Measurements from ENCODE around the gene ADSS2.
"Not testable (repeated sequence)": the region's sequence is repeated elsewhere in the genome, so short reads cannot be mapped to it uniquely, and the experiment has no call there.

The ADSS2 gene

DNA sequence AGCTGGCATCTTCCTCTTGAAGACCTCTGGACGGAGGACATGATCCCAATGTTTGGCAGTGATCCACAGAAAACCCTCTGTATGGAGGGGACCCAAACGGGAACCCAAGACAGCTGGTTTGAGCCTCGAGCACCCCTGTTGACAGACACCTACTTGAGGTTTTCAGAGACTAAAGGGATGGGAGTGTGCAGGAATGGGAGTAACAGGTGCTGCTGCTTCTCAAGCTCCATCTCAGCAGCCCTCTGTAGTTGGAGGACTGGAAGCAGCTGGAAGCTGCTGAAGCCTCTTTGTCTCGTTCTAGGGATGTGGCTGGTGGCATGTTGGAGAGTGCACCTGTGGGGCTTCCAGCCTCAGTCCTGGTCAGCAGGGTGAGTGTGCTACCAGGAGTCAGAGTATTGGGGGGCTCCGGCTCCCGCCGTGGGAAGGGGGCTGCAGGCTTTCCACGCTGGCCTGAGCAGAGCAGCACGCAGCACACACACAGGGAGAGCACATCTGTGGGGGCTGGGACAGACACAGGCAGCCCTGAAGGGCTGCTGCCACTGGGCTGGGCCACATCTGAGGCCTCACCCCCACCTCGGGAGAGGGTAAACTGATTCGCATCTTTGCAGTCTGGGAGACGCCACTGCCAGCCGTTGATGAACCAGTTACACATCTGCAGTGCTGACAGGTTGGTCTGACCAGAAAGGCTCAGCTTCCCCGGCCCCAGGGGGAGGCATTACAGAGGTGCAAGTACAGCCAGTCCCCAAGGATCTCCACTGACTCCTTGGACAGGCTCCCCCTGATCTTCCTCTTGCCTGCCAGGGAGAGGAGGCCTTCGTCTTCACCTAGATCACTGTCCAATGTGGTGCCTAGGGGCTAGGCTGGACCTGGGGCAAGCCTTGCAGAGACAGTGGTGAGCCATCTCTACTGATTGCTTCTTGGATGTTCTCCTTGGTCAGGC is 56.6 kb downstream of the ADSS2 start:
- no peak for DNase-seq

DNA sequence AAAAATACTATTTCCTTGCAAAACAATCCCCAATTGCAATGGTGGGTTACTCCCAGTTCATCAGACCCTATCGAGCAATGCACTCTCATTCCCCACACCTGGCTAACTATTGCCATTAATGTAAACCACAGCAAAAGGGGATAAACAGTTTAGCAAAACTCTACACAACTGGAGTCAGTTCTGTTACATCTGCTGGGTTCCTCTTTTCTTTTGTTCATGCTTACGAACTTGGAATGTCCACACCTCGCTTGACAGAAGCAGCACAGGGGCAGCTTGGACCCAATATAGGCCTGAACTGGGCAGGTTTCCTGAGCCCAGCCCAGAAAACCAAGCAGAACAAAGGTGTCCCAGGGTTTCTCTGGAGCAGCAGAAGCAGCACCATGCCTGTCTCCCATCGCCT is 57.4 kb downstream of the ADSS2 start:
- no peak for DNase-seq

DNA sequence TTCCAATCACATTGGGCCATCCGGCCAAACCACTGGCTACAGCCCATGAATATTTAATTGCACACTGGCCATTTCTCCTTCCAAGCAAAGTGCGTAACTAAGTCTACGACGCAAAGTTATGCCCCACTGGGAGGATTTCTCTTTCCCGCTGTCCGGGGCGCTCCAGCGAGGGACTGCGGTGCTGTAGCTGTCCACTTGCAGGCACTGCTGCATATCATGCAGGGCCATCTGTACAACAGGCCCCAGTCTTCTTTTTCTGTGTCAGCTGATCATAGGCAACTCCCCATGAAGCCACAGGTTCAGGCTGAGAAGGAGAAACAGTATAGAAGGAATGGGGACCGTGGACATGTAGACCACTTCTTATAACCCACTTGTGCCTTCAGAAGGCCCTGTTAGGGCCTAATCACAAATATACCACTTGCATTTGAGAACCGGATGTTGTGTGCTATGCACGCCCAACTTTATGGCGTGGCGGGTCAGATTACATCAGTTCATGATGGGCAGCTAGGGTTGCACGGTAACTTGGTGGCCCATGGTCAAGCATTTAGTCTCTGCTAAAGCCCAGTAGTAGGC is 58.0 kb downstream of the ADSS2 start:
- DNase-seq, result no peak

DNA sequence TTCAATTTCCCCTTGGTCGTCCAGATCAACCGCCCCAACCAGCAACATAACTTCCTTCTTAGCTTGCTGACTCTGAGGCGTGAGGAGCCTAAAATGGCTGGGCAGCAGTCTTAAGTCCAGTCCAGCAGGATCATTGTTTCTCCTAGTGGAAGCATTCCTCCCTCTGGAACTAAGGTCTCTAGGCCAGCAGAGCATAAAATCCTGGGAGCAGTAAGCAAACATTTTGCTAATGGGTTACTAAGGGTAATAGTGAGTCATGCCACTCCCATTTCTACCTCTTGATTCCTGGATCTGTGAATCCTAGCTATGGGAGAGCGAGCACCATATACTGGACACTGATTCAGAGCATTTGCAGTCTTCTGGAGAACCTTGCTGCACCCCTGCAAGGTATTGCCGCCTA is 59.9 kb downstream of the ADSS2 start:
- no peak for DNase-seq

DNA sequence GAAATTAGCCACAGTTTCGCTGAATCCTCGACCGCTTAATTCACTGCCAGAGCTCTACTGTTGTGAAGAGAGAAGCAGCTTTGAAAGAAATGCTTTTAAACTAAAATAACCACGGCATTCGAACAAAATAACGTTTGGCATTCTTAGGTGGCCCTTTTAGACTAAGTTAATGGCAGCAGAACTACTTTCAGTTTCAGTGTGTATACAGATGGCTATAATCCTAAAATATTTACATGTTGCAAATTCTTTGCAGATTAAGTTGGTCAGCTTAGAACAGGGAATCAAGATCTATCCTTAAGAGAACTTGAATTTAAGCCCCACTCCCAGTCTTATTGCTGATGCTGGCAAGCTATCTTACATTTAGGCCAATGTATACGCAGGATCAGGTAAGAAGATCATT is 62.7 kb downstream of the ADSS2 start:
- DNase-seq, result no peak

DNA sequence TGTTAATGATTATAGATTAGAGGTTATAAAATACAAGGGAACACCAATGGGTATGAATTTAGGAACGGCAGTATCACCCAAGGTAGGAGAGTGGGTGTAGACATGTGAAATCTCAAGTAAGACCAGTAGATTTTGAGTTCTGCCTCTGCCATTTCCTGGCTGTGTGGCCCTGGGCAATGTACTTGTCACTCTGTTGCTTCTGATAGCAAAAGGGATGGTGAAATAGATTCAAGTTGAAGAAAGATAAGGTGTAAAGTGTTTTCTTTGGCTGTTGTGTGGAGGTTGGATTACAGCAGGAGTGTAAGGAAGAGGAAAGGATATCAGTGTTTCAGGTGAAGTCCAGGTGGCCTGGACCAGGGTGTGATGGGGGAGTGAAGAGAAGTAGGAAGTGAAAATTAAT is 64.3 kb downstream of the ADSS2 start:
- DNase-seq, result no peak

DNA sequence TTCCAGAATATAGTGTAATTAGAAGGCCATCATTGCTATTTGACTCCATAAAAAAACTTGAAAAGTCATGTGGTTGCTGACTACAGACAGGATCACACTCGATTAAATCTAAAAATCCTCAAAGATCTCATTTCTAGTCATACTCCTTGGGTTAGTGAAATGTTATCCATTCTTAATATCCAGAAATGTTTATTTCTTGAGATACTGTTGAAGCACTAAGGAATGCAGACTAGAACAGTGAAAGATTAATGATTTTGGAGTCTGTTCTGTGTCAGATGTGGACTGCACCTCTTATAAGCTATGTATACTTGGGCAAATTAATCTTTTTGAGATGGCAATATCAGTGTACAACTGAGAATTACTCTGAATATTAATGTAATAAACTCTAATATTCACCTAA is 65.1 kb downstream of the ADSS2 start:
- DNase-seq, result no peak

DNA sequence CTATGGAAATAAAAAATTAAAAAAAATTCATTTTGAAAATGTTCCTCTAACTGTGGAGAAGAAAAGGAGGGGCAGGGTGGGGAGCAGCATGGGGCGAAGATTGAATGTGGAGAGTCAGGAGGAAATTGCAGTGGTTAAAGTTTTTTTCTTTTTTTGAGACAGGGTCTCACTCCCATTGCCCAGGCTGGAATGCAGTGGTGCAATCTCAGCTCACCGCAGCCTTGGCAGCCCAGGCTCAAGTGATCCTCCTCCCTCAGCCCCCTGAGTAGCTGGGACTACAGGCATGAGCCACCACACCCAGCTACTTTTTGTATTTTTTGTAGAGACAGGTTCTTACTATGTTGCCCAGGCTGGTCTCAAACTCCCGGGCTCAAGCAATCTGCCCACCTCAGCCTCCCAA is 67.6 kb downstream of the ADSS2 start:
- no peak for DNase-seq

DNA sequence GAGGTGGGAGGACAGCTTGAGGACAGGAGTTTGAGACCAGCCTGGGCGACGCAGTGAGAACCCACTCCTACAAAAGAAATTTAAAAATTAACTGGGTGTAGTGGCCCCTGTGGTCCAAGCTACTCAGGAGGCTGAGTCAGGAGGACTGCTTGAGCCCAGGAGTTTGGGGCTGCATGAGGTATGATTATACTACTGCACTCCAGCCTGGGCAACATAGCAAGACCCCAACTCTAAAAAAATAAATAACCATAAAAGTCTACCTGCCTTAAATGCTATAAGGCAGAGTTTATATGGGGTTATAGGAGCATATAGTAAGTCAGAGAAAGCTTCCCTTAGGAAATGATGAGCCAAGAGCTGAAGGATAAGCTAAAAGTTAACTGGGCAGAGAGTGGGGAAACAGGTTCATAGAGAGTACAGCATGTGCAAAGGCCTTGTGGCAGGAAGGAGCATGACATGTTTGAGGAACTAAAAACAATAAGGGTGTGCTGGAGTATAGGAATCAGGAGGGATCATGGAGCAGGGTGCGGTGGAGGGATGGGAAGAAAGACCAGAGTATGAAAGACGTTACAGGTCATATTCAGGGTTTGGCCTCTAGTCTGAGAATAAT is 68.3 kb downstream of the ADSS2 start:
- no peak for DNase-seq

DNA sequence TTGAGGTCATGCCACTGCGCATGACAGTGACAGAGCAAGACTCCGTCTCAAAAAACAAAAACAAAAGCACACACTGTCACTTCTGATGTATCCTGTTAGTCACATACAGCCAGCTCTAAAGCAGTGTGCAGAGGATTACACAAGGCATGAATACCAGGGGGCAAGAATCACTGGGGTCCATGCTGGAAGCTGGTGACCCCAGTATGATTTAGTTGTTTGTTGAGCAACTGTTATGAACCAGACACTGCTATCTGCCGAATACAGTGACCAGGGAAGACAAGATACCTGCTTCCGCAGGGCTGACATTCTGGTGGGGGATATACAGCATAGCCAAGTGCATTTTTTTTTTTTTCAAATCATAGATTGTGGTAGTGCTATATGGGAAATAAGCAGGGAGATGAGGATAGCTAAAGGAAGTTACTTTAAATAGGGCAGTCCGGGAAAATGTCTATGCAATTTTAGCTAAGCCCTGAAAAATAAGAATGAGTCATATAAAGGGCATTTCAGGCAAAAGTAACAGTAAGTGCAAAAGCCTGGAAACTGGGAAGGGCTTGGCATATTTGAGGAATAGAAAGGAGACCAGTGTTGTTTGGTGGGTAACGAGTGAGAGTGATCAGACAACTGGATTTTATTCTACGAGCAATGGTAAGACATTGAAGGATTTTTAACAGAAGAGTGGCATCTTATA is 69.7 kb downstream of the ADSS2 start:
- DNase-seq, result no peak

DNA sequence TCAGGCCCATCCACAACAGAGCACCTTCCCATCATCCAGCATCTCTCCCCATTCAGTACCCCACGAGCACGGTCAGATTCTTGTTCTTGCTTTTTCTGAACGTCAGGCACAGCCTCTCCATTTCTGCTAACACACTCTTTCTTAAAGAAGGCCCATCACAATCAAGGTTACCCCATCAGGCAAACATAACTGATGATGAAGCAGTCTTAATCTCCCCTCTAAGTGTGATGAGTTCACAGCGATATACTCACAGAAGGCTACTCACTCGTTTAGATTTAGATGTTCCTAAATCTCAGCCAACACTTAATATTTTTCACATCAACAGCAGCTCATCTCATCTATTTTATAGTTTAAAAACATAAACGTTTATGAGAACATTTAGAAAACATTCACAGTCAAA is 75.6 kb downstream of the ADSS2 start:
- no peak for DNase-seq

DNA sequence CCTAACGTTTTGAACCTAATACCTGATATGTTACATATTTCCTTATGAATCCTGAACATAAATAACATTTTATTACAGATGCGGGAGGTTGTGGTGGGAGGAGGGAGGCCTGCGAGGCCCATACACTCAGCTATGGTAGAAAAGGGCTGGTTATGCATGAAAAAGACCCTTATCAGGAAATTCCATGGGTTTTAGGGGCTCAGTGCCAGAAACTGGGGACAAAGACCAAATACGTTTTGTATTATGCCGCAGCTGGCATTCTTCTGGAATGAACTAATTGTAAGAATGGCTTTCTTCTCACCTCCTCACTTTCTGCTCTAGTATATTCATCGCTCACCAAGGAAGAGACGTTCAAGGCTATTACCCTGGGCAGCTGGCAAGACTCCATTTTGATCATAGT is 76.7 kb downstream of the ADSS2 start:
- no peak for DNase-seq

DNA sequence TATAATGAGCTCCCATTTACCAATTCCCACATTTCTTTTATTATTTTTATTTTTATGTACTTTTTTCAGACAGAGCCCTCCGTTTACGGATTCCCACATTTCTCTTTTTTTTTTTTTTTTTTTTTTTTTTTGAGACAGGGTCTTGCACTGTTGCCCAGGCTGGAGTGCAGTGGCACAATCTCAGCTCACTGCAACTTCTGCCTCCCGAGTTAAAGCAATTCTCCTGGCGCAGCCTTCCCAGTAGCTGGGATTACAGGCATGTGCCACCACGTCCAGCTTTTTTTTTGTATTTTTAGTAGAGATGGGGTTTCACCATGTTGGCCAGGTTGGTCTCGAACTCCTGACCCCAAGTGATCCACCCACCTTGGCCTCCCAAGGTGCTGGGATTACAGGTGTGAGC is 77.2 kb downstream of the ADSS2 start:
- DNase-seq, result not testable (repeated sequence)

DNA sequence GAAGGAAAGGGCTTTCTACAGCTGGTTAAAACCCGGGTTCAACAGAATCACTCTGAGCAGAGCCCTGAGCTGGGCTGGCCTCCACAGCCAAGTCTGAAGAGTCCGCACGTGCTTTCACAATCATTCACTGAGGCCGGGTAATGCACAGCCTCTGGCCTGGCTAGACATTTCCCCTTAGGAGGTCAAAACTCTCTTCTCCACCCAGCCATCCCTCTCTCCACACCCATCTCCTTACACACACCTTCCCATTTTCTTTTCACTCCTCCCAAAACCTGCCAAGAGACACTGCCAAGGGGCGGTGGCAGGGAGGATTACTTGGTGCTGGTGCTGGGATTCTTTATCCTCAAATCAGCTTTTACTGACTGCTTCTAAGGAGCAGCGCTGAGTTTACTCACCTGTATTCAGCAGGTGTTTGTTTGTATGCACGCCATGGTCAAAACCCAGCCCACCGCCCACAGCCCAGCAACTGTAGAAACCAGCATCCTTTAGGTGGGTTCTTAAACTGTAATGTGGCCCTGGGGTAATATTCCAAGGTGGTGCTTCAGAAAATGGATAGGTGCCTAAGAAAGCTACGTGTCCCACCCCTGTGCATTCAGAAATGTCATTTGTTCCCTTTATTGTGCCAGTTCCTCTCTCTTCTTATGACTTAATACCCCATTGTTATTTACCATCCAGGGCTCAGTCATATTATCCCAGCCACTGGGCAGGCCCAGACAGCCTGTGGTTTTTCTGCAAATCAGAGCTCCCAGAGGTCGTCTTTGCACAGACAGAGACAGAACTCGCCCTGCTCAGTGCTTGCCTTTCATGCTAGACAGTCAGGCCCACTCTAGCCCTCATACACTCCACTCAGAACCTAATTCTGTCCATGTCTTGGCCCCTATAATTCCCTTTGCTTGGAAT is 80.2 kb downstream of the ADSS2 start:
- DNase-seq, result no peak

DNA sequence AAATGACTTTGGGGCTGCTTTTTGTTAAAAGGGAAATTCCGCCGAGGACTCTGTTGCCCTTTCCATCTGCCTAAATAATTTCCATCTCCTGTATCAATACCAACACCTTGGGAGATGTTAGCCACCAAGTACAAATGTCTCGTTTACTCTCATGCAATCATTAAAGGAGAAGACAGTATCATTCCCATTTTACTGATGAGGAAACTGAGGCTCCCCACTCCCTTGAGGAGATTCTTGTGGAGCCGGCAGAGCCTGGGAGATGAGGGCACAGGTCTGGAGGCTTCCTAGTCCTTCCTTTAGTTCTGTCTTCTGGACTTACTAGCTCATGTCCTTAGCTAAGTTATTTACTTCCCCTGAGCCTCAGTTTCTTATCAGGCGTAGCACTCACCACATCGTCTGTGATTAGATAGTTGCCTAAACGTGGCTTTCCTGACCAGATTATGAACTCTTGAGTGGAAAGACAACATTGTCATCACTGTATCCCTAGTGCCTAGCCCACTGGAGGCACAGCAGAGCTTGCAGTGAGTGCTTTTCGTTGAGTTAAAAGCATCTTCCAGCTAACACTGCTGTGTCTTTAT is 81.6 kb downstream of the ADSS2 start:
- DNase-seq, result no peak

DNA sequence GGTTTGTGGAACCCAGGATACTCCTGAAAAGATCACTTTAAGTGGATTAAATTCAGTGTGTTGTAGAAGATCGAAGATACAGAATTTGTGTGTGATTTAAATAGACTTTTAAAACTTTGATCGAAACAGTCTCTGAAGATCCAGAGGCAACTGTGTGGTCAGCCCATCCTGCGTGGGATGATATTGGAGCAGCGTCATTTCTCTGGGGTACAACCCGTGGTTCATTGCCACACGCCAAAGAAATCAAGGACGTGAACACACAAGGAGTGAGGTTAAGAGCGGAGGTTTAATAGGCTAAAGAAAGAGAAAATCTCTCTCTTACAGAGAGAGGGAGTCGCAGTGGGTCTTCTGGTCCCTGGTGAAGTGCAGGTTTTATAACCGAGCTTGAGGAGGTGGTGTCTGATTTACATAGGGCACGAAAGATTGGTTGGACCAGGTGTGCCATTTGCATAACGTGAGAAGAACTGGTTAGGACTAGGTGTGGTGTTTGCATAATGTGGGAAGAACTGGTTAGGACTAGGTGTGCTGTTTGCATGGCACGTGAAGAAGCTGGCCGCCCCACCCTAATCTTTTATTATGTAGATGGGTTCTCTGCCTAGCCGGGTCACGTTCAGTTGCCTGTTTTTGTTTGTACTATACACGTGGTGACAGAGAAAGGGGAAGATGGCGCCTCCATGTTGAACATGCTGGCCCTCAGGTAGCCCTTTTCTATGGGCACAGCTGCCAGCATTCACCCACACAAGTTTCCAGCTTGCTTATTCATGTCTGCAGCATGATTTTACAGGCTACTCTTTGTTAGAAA is 82.3 kb downstream of the ADSS2 start:
- no peak for DNase-seq

DNA sequence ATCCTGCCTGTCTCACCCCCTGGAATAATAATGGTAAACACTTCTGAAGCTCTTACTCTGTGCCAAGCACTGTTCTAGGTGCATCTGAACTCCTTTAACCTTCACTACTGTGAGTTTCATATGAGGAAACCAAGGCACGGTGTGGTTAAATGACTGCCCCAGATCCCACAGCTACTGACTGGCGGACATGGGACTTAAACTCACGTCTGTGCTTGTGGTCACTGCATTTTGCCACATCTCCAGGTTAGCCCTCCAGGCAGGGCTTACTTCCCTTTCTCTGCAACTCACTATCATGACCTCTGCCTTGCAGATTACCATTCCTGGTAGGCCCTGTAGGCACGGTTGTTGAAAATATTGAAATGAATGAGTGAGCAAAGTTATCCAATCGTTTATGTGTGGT is 83.4 kb downstream of the ADSS2 start:
- no peak for DNase-seq

DNA sequence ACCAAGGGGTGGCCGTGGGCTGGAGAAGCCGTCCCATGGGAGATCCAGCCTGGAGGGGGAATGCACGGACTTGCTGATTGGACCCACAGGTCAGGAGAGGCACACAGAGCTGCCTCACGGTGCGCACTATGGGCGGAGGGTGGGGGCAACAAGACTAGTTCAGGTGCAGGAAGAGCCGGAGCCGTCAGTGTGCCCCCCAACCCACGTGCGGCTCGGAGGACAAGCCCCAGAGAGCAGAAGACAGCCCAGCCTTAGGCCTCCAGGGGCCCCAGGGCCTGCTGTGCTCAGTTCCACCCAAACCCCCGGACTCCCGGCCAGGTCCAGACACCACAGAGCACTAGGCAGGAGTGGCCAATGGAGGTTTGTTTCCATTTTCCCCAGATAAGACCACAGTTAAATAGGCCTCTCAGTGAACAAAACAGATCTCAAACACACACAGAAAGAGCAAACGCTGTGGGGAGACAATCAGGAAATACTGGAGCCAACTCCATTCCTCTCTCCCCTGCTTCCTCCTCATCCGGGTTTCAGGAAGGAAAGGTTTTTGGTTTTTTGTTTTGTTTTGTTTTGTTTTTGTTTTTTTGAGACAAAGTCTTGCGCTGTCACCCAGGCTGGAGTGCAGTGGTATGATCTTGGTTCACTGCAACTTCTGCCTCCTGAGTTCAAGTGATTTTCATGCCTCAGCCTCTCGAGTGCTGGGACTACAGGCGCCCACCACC is 84.2 kb downstream of the ADSS2 start:
- DNase-seq, result no peak

DNA sequence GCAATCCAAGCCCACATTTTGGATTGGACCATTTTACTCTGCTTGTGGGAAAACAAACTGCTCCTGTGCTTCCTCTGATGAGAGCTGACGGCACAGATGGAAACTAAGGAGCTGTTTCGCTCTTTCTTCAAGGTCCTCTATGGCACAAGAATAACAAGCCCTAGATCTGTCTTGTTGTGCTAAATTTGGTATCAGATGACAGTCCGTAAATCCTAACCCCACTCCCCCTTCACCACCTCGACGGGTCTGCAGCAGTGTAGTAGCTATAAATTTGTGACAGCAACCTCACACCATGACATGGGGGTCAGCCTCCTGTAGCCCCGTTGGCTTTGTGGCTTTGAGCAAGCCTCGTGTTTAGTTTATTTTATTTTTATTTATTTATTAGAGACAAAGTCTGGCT is 85.9 kb downstream of the ADSS2 start:
- DNase-seq, result no peak

DNA sequence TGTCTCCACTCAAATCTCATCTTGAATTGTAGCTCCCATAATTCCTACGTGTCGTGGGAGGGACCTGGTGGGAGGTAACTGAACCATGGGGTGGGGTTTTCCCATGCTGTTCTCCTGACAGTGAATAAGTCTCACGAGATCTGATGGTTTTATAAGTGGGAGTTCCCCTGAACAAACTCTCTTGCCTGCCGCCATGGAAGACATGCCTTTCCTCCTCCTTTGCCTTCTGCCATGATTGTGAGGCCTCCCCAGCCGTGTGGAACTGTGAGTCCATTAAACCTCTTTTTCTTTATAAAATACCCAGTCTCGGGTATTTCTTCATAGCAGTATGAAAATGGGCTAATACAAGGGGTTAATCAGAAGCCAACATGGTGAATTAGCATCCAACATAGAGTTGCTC is 86.4 kb downstream of the ADSS2 start:
- not testable (repeated sequence) for DNase-seq

DNA sequence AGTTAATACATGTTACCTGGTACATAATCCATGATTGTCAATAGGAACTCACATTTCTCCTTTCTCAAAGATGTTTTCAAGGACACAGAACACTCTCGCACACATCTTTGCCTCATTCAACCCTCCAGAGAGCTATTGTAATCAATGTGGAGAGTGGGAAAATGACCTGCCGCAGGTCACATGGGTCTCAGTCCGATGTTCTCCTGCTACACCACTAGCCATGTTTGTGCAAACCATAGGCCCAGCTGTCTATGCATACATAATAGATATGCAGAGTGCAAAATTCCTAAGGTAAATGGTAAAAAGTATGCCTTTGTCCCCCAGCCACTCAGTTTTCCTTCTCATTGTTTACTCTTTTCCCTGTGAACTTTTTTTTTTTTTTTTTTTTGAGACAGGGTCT is 89.2 kb downstream of the ADSS2 start:
- DNase-seq, result no peak
